Islet of Langerhans (tissue), 1 donor: ENCODE results near the gene YBEY.

ENCODE experiments used
- FAIRE-seq: peaks from one replicate; lab custom pipeline; 2011; peaks lifted over from hg19 to GRCh38; lab: Jason Lieb, UNC

Gene YBEY

DNA sequence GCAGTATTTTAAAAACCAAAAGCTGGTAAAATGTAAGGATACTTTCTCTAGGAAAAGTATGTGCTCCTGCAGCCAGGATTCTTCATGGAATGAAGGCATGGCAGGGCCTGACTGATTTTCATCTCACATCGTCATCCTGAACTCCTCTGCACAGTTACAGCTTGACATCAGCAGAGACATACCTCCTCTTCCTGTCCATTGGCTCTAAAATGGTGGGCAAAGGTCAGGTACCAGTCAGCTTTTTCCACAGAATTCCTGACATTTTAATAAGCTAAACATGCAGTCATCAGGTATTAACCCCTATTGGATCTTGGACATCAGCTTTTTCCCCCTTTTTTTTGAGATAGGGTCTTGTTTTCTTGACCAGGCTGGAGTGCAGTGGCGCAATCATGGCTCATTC, 43.7 kb downstream of the YBEY start:
- no peak for FAIRE-seq

DNA sequence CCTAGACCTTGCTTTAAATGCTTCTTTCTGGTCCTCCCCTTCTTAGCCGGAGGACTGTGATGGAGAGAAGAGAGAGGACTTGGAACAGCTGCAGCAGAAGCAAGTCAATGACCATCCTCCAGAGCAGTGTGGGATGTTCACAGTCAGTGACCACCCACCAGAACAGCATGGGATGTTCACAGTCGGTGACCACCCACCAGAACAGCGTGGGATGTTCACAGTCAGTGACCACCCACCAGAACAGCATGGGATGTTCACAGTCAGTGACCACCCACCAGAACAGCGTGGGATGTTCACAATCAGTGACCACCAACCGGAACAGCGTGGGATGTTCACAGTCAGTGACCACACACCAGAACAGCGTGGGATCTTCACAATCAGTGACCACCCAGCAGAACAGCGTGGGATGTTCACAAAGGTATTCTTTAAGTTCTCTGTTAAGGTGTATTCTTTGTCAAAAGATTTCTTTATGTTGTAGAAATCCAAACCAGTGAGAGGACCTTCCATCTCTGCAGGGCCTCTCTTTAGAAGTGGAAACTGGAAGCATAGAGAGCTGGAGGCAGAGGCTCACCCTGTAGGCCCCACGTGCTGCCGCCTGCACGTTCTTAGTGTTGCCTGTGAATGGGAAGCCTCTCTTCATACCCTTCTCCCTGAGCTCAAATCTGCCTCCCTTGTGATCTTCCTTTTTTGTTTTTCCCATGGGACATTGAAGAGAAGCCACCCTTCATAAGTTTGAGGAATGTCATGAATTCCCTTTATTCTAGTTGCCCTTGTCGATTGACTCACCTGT, 48.4 kb downstream of the YBEY start:
- FAIRE-seq = no peak

DNA sequence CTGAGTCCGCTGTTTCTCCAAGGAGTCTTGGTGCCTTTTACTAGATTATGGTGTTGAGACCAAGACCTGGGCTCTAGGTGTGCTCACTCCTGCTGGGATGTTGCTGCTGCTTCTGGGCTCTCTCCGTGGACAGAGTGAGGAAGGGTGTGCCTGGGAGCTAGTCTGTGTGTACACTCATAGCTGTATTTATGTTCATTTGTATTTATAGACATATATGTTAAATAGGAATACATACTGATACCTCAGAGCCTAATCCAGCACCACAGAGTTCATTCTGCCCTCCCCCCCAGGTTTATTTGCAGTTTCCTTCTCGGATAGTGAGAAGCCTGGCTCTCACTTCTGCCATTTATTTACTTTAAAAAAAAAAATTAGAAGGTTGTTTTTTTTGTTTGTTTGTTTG, 50.5 kb downstream of the YBEY start:
- no peak for FAIRE-seq

DNA sequence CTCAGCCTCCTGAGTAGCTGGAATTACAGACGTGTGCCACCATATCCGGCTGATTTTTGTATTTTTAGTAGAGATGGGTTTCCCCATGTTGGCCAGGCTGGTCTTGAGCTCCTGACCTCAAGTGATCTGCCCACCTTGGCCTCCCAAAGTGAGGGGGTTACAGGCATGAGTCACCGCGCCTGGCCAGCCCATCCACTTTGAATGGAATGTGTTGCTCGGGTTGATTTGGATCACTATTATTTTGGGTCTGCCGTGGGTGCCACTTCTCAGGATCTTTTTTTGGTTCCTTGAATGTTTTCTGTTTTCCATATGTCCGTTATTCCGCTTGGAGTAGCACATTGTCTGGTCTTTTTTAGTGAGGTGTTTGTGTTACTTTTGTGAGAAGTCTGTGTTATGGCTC, 54.9 kb downstream of the YBEY start:
- no peak for FAIRE-seq

DNA sequence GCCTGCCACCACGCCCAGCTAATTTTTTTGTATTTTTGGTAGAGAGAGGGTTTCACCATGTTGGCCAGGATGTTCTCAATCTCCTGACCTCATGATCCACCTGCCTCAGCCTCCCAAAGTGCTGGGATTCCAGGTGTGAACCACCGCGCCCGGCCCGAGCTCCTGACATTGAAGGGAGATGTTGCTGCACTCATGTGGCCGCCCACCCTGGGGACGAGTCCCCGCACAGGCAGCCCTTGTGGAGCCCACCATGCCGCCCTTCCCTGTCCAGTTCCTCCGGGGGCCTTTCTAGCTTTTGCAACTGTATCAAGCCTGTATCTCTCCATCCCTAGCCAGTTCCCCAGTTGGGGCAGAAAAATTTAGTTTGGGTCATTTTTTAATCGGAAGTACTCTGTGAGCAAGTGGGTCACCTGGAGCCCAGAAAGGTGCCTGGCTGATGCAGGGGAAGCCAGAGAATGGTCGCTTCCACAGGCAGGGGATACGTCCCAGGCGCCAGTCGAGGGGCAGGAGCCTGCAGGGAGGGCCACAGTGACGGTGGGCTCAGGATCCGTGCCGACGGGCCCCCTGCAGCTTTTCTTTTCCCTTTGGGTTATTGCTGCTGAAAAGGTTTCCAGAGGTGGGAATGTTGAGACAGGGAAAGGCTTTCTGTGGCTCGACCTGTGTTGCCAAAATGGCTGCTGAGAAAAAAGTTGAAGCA, 58.2 kb downstream of the YBEY start:
- FAIRE-seq = no peak

DNA sequence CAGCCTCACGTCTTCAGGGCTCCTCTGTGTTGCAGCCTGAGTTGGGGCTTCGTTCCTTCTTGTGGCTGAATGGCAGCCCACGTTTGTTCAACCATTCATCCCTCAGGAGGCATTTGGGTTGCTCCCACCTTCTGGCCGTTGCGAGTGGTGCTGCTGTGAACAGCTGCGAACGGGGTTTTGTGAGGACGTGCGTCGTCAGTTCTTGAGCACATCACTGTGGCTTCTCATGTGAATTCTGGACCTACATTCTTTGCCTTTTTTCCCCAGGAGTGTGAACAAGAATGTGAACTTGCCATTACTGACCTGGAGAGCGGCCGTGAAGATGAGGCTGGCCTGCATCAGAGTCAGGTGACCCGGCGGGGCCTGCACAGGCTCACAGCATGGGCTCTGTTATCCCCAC, 59.7 kb downstream of the YBEY start:
- no peak for FAIRE-seq

DNA sequence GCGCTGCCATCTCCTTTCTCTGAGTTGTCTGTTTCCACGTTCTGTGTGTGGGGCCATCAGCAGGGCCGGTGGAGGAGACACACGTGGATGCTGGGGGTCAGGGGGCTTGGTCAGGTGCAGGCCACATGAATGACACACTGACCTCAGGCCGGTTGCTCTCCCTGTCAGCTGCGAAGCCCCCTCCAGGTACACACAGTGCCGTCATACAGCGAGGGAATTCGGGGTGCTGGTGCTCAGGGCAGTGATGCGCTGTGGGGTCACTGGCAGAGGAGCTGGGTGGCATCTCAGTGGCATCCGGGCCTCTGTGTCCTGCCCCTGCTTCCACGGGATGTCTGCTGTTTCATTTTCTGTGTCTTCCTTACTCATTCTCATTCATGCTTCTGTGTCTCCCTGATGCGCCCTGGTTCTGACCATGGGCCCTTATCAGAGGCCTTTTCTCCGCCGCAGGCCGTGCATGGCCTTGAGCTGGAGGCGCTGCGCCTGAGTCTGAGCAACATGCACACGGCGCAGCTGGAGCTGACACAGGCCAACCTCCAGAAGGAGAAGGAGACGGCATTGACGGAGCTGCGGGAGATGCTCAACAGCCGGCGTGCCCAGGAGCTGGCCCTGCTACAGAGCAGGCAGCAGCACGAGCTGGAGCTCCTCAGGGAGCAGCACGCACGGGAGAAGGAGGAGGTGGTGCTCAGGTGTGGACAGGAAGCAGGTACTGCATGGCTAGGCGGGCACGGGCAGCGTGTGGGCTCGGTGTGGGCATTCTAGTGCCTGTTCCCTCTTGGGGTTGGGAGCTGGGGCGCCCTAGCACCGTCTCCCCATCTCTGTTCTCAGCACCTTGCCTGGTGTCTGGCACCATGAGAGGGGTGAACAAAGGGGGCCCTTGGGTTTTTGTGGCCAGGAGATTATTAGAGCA, 60.4 kb downstream of the YBEY start:
- FAIRE-seq = no peak

DNA sequence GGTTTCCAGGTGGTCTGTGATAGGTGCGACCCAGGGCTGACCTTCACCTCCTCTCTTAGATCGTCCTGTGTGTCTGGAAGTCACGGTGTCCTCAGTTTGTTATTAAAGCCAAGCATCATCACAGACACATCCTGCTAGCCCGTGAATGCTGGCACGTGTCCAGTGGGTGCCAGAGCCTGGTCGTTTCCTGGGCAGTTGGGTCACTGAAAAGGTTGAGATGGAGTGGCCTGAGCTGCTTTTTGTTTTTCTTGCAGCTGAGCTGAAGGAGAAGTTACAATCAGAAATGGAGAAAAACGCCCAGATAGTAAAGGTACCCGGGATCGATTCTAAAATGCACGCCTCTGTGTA, 61.0 kb downstream of the YBEY start:
- FAIRE-seq = no peak
